Activated CD4-positive, alpha-beta T cell treated with anti-CD3 and anti-CD28 coated beads for 4 hours (primary cell): ENCODE results near the gene PBX2.
"Not testable (repeated sequence)": the region's sequence is repeated elsewhere in the genome, so short reads cannot be mapped to it uniquely, and the experiment has no call there.

Experiments used
- DNase-seq, 2 donors: peaks; one replicate each; pipeline ENCODE4 v3.0.0-alpha.2; 2020

Gene PBX2, protein sequence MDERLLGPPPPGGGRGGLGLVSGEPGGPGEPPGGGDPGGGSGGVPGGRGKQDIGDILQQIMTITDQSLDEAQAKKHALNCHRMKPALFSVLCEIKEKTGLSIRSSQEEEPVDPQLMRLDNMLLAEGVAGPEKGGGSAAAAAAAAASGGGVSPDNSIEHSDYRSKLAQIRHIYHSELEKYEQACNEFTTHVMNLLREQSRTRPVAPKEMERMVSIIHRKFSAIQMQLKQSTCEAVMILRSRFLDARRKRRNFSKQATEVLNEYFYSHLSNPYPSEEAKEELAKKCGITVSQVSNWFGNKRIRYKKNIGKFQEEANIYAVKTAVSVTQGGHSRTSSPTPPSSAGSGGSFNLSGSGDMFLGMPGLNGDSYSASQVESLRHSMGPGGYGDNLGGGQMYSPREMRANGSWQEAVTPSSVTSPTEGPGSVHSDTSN

DNA sequence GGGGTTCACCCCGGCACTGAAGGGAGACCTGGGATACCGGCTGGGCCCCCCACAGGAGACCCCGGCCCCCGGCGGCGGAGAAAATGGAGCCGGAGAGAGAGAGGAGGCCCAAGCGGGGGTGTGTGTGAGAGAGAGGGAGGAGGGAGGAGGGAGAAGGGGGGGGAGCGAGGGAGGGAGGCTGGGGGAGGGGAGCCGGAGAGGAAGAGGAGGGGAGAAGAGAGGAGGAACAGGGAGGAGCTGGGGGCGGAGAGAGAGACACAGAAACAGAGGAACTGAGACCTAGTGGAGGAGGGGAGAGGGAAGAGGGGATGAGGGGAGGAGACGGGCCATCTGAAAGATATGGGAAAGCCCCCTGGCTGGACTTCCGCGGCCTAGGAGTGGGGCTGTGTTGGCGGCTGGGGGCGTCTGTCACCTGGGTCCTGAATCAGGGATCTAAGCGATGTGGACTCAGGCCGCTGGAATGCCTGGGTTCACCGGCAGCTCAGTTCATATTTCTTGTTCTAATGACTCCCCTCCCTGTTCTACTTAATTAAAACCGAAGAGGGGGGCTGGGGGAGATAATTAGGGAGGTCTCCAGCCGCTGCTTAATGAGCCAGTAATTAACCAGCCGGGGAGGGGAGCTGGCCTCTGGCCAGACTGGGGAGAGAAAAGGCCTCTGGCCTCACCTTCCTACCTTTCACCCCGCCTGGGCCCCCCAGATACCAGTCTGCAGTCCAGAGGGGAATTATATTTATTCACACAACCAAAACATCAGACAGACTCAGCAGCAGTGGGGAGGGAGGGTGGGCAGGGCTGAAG, at the start of gene PBX2:
PBX2 (minus strand) TSS at position 149 of the 798 bp plus-strand sequence. CDS start 287 bp downstream, outside the sequence.
- DNase-seq, result peak; percentile 87 to 91

DNA sequence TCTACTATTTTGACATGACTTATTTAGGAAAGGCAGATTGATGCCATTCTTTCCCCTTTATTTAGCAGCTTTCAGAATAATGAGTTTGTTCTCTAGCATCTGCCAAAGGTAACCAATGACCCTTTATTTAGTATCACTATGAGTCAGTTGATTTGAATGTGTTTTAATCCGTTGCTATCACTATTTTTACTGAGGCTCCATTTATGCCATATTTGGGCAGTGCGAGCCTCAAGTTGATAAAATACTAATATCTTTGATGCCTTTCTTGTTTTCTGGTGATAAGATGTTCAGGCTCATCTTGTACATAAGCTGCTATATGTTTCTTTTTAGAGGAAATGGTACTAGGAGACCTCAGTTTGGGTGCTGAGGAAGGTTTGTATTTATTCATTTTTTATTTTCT, 49.5 kb upstream of the PBX2 start:
- no peak for DNase-seq

DNA sequence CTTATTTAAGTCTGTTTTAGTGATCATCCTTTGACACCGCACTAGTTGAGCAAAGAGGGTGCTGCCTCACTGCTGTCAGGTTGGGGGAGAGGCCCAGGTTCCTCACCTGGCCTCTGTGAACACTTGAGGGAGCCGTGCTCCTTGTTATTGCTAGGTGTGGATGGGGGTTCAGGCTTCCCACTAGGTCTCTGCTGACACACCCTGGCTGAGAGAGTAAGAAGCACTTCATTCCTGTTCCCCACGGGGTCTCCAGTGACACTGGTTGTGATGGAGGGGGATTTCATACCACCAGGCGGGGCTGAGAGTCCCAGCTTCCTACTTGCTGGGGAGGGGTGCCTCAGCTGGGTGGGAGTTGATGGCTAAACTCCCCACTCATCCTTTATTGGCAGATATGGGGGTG, 44.9 kb upstream of the PBX2 start:
- no peak for DNase-seq

DNA sequence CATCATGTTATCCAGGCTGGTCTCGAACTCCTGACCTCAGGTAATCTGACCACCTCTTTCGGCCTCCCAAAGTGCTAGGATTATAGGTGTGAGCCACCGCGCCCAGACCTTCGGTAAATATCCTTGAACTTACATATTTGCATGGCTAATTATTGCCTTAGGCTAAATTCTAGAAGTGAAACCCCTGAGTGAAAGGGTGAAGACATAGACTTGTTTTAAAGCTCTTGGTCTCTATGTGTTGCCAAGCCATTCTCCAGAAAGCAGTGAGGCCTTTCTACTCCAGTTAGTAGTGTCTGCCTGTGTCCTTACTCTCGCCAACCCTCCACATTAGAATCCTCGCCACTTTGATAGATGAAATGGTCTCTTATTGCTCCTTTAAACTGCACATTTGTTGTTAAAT, 36.4 kb upstream of the PBX2 start:
- no peak for DNase-seq

DNA sequence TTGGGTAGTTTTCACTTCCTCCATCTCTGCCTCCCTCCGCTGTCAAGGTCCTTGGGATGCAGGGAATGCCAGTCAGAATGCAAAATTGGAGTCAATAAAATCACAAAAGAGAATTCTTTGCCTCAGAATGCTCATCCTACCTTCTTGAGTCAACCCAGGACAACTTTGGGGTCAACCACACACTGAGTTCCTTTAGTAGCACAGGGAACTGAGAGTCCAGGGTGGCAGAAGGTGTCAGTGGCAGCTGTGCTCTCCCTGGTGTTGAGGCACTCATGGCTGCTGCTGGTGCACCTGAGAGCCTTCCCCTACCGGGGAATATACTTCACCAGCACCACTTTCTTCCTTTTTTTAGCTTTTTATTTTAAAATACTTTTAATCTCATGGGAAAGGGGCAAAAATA, 34.7 kb upstream of the PBX2 start:
- DNase-seq, result no peak

DNA sequence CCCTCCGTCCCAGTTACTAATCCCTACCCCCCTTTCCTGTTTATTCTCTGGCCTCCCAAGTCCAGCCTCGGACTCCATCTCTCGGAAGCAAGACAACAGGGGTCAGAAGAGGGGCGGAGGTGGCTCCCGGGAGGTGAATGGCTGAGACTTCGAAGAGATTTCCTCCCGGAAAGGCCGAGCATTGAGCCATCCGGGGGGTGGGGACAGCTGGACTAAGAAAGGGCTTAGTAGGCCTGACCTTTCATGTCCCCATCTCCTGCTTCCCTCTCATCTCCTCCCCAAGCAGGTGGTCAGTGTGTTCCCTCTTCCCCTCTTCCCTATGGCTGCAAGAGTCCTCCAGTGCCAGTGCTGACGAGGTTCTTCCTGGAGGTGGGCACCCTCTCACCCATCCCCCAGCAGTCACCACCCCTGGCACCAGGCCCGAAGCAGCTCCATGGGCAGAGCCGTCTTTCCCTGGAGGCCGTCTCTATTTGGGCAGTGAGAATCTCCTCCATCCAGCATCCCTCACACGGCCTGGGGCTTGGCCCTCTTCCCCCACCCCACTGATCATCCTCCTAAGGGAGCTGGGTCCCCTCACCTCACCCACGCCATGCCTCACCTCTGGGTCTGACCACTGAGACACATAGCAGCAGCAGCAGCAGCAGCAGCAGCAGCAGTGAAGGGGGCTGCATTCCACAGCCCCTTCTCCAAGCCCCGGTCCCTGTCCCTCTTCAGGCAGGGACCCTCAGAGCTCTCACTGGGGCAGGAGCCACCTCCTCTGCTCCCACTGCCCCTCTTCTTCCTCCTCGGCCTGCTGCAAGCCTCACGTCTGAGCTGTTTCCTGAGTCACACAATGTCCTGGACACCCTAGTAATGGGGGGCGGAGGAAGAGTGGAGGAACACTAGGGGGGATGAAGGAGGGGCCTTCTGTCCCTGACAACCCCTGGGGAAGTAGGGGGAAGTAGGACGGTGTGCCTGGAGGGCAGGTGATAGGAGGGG, 33.5 kb upstream of the PBX2 start, which contains the start of gene NOTCH4:
NOTCH4 (minus strand) TSS at position 810 of the 978 bp plus-strand sequence; CDS start at position 671, 139 bp downstream.
- no peak for DNase-seq

DNA sequence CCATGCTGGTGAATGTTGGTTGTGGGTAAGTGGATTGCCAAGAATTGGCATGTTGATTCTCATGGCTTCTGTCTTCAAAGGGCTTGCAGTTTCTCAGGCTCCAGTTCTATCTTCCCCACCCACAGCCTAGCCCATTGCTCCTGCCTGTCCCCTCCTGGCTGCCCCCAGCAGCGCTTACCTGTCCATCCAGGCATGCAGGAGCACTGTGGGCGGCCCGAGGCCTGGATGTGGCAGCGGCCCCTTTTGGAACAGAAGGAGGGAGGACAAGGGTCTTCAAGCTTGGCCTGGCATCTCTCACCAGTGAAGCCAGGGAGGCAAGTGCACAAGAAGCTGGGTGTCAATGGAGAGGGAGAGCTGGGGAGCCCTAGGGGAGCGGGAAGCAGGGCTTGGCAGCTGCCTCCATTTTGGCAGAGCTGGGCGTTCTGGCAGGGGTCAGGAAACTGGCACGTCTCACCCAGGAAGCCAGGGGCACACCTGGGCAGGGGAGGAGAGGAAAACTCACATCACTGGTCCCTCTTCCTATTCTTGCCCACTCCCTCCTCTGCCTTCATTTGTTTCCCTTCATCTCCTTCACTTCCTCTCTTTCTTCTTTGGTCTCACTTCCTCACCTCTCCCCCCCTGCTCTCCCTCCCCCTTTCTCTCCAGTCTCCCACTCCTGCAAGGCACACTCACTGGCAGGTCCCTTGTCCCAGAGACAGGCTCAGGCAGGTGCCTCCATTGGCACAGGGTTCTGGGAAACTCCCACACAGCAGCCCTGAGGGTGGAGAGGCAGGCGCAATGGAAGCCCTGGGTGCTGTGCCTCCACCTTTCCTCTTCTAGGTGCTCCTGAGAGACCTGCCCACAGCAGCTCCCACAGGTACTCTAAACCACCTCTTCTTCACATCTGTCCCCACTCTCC, 32.6 kb upstream of the PBX2 start:
- no peak for DNase-seq

DNA sequence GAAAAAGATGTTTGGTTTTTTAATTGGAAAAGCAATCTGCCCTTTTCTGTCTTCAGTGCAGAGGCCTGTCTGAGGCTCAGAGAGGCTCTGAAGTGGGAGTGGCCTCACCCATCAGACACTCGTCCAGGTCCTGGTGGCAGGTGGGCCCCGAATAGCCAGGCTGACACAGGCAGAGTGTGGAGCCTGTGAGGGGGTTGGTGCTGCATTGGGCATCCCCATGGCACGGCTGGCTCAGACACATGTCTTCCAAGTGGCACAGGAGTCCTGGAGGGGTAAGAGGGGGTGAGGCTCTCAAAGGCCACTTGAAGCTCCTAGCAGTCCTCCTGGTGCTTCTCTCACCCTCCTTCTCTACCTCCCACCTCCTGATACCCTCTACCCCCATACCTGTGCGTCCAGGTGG, 30.0 kb upstream of the PBX2 start:
- DNase-seq, result no peak

DNA sequence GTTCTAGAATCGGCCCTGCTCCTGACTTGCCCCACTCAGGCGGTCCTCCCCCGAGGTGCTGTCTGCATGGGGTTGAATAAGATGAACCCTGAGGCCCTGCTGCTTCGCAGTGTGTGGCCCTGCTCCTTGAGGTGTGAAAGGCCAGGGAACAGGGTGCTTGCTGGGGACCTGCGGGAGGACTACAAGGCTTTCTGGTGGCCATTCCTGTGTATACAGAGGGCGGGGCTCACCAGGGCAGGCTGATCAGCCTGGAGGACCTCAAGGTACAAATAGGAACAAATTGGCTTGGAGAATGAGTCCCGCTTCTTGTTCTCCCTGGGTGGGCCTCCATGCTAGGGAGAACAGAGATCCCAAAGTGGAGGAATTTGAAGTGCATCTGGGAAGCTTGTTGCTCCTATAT, 28.2 kb upstream of the PBX2 start:
- DNase-seq, result no peak

DNA sequence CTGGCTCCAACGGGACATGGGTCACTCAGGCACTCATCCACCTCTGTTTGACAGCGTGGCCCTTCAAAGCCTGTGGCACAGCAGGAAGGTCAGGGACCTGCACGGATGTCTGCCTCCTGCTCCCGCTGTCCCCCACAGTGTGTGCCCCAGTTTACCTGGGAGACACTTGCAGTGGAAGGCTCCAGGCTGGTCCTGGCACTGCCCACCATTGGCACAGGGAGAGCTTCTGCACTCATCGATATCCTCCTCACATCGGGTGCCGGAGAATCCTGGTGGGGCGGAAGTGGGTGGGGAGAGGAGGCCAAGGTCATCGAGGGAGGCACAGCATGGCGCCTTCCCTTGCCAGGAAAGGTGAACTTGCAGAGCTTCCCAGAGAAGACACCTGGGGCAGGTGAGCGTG, 27.0 kb upstream of the PBX2 start:
- no peak for DNase-seq

DNA sequence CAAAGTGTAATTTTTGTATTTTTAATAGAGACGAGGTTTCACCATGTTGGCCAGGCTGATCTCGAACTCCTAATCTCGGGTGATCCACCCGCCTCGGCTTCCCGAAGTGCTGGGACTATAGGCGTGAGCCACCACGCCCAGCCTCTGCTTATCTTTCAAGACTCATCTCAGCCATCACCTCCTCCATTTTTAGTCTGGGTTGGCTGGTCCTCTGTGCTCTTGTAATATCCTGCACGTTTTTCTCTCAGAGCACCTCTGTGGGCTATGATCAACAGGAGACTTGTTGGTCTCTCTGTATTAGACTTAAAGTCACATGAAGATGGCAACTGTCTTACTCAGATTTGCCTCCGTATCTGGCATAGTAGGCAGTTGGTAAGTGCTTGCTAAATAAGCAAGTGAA, 26.3 kb upstream of the PBX2 start:
- DNase-seq, result no peak

DNA sequence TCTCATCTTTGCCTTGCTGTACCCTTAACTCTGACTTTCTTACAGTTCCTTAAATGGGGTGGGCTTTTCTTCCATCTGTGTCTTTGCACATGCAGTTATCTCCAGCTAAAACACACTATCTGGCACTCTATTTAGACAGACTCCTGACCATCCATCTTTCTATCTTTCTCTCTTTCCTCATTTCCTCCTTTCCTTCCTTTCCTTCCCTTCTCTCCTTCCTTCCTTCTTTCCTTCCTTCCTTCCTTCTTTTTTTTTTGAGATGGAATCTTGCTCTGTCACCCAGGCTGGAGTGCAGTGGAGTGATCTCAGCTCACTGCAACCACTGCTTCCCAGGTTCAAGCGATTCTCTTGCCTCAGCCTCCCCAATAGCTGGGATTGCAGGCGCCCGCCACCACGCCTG, 25.6 kb upstream of the PBX2 start:
- DNase-seq, result no peak

DNA sequence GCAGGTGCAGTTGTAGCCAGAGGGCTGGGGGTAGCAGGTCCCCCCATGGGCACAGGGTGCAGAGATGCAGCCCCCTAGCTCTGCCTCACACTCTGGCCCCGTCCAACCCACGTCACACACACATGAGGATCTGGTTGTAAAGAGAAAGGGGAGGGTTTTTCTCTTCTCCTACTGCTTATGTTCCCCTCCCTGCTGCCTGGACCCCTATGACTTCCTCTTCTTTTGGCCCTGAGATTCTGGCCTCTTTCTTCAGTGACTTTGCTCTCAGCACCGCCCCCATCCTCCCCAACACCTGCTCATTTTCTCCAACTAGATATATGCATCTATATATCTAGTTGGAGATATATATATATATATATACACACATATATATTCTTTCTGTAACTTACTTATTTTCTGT, 24.1 kb upstream of the PBX2 start:
- DNase-seq, result no peak

DNA sequence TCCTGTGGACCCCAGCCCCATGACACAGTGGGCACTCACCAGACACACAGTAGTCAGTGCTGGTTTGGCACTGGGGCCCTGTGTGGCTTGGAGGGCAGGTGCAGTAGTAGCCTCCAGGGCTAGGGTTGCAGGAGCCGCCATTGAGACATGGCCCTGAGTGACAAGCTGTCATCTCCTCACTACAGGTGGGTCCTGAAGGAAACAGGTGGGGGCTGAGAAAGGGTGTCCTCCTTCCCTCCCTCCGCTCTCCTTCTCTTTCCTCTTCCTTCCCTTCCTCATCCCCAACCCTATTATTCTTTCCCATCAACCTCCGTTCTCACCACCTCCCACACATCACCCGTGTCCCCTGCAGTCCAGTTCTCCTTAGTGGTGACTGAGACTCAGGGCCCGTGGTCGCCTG, 23.6 kb upstream of the PBX2 start:
- no peak for DNase-seq

DNA sequence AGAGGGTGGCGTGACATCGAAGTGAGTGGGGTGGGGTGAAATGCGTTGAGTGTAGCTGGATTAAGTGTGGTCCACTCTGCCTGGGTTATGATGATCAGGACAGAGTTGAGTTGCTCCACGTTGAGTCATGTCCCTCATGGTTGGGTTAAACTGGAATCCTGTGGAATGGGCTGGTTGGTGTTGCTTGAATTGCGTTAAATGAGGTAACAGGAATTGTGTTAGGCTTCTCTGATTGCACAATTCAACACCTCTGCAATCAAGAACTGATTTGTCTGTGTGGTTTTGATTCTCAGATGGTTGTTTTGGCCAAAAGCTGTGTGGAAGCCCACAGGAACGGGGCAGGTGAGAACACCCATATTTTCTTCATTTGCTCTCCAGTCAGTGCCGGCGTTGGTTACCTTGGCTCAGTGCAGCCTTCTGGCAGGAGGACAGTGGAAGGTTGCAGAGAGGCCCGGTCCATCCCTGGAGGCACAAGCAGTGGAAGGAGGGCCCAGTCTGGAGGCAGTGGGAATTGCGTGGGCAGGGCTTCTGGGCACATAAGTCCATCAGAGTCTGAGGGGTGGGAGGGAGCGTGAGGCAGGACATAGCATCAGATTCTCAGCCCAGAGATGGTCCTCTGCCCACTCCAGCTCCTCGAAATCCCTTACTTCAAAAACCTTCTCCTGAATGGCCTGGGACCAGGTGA, 22.2 kb upstream of the PBX2 start:
- DNase-seq, result no peak

DNA sequence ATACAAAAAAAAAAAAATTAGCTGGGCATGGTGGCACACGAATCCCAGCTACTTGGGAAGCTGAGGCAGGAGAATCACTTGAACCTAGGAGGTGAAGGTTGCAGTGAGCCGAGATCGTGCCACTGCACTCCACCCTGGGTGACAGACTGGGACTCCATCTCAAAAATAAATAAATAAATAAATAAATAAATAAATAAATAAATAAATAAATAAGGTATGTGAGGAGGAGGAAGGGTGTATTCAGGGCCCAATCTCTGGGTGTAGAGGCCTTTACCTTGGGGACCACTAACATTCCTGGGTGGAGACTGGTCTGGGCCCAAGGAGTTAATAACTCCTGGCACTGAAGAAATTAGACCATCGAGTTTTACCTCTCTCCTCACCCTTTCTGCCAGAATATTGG, 21.4 kb upstream of the PBX2 start:
- not testable (repeated sequence) for DNase-seq

DNA sequence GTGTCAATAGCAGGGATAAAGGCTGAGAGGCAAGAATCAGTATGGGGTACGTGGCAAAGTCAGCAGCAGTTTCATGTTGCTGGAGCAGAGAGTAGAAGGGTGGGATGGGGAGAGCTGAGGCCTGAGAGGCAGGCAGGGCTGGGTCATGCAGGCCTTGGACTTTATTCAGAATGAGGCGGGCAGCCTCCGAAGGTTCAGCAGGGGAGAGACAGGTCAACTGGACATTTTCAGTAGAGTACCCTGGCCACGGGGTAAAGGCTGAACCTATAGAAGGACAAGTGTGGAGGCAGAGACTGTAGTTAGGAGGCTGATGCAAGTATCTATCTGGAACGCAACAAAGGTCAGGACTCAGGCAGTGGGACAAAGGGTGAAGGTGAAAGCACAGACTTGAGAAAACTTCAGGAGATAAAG, 20.2 kb upstream of the PBX2 start:
- DNase-seq, result no peak

DNA sequence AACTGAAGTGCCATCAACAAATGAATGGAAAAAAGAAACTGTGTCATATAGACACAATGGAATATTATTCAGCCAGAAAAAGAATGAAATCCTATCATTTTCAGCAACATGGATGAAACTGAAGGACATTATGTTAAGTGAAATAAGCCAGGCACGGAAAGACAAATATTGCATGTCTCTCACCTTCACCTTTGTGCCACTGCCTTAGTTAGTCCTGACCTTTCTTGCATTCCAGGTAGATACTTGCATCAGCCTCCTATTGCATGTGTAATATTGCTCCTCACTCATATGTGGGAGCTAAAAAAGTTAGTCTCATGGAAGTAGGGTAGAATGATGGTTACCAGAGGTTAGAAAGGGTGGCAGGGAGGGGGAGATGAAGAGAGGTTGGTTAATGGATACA, 19.0 kb upstream of the PBX2 start:
- no peak for DNase-seq

DNA sequence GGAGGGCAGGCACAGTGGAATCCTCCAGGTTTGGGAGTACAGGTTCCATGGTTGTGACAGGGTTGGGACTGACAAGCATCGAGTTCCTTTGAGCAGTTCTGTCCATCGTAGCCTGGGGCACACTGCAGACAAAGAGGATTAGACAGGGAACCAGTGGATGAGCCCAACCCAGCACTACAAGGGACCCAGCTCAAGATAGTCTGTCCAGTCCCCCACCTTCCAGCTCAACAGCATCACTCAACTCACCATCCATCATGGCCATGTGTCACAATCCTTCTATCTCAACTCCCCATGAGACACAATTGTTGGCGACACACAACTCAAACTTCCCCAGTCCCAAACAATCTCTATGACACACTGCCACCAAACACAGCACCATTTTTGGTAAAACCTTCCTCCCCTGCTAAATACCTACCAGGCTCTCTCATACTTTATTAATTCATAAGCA, 14.3 kb upstream of the PBX2 start:
- DNase-seq, result no peak

DNA sequence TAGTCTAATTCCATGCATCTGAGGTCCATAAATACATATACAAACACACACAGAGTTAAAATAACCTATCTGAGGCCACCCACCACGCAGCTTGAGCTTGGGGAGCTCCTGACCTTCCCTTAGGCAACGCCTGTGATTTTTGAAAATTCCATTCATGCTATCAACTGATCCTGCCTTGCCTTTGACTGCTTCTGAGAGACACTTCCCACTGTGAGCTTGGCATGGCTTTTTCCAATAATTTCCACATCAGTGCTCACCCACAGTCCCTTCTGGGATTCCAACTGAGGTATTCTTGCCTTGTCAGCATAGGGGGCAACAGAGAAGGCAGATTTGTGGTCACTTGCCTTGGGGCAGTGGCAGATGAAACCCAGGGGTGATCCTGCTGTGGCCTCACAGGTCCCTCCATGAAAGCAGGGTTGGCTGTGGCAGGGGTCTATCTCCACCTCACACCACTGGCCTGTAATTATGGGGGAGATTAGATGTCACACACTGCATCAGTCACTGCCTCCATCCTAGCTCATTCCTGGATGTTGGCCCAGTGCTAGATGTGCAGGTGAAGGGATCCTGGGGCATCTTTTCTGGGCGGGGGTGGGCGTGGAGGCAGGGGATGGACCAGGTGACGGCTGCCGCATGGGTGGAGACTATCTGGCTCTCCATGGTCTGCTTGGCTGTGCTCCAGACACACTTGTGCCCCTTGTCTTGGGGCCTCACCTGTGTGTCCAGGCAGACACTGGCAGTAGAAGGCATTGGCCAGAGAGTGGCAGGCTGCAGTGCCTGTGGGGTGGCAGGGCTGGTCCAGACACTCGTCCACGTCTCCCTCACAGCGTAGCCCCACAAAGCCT, 13.6 kb upstream of the PBX2 start:
- no peak for DNase-seq
